GM21390 (cell line): ENCODE data around the gene SPOP.
"Not testable (repeated sequence)": the region's sequence is repeated elsewhere in the genome, so short reads cannot be mapped to it uniquely, and the experiment has no call there.

ENCODE experiments used
- ATAC-seq: cut with Tn5 transposase; IDR thresholded peaks from one replicate; pipeline ENCODE4 v1.9.1; 2021; ENCODE audit not compliant: unreplicated experiment

Gene SPOP

GRCh38 chr17:49574945-49575678 lies 102.8 kb downstream of the SPOP start:
- ATAC-seq = no peak

- ATAC-seq = no peak
These were observed 103.5 kb downstream of the SPOP start for GRCh38 chr17:49574323-49574781.

- no peak for ATAC-seq
These were observed 104.2 kb downstream of the SPOP start for GRCh38 chr17:49573510-49574322.

- no peak for ATAC-seq
These were observed 105.0 kb downstream of the SPOP start for GRCh38 chr17:49572806-49573420.

GRCh38 chr17:49572226-49572625 lies 105.7 kb downstream of the SPOP start:
- no peak for ATAC-seq

GRCh38 chr17:49571764-49572163 lies 106.1 kb downstream of the SPOP start:
- no peak for ATAC-seq

- no peak for ATAC-seq
These were observed 106.6 kb downstream of the SPOP start for GRCh38 chr17:49571283-49571682.

GRCh38 chr17:49570540-49571242 lies 107.2 kb downstream of the SPOP start:
- no peak for ATAC-seq

GRCh38 chr17:49568695-49569047 lies 109.2 kb downstream of the SPOP start:
- not testable (repeated sequence) for ATAC-seq

GRCh38 chr17:49567871-49568694 lies 109.8 kb downstream of the SPOP start:
- ATAC-seq = peak; percentile 46

GRCh38 chr17:49567104-49567521 lies 110.8 kb downstream of the SPOP start:
- ATAC-seq = no peak

- ATAC-seq = no peak
These were observed 111.2 kb downstream of the SPOP start for GRCh38 chr17:49566668-49567071.

GRCh38 chr17:49565948-49566491 lies 111.9 kb downstream of the SPOP start:
- no peak for ATAC-seq

- ATAC-seq = no peak
These were observed 113.3 kb downstream of the SPOP start for GRCh38 chr17:49564638-49565037.

GRCh38 chr17:49557312-49558024 lies 120.4 kb downstream of the SPOP start:
- no peak for ATAC-seq

- no peak for ATAC-seq
These were observed 121.5 kb downstream of the SPOP start for GRCh38 chr17:49556223-49556943.

- ATAC-seq = no peak
These were observed 122.2 kb downstream of the SPOP start for GRCh38 chr17:49555495-49556222.
